Sigmoid colon (tissue), 4 donors: ENCODE measurements around the gene GPR22.

ENCODE experiments used
- CTCF ChIP-seq, 4 experiments: fragments of 450-650 bp in 3 of 4; fragments of 200-600 bp in 1 of 4; IDR thresholded peaks; one replicate each; pipeline ENCODE4 v1.5.1; 2016 to 2019; ENCODE audit warnings: antibody characterized with exemption in 4 of 4, mild to moderate bottlenecking in 3 of 4, moderate library complexity in 2 of 4
- POLR2AphosphoS5 ChIP-seq, 4 donors: sonication (generic); formaldehyde crosslinking; IDR thresholded peaks; one replicate each; pipeline ENCODE4 v1.6.1; 2017; ENCODE audit warnings: antibody characterized with exemption in 4 of 4

GRCh38 chr7:107471292-107472070 is 1.6 kb downstream of the GPR22 start:
- TF ChIP-seq CTCF (IDR thresholded peaks at IDR 0.05) (no peak), POLR2AphosphoS5 (IDR thresholded peaks at IDR 0.05) (no peak)
